HG03378 (cell line): Measurements from ENCODE around the gene RAD51B.
A peak's percentile ranks its signal among the peaks of the same experiment; 100 is the strongest.

Experiments used
- ATAC-seq: cut with Tn5 transposase; IDR thresholded peaks from one replicate; pipeline ENCODE4 v1.9.1; 2021; ENCODE audit warnings: mild to moderate bottlenecking, moderate library complexity; ENCODE audit not compliant: unreplicated experiment

RAD51B gene

DNA sequence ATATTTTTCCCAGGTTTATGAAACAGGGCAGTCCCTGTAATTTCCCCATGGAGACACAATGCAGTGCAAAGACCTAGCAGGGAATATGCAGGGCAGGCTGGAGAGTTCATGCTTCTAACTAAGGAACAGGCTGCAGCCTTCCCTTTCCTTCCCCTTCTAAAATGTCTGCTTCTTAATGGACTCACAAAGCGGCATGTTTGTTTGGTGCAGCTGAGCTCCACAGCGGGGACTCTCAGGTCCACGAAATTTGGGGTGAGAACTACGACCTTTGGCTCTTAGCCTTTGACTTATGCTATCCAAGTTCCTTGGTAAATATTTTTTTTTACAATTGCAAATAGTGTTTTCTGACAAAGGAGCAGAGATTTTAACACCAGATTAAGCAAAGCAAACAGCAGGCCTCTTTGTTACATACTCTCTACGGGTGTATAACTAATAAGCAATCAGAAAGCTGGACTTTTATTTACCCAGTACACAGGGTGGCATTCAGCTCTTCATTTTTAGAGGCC, 649.7 kb downstream of the RAD51B start:
- ATAC-seq: no peak

DNA sequence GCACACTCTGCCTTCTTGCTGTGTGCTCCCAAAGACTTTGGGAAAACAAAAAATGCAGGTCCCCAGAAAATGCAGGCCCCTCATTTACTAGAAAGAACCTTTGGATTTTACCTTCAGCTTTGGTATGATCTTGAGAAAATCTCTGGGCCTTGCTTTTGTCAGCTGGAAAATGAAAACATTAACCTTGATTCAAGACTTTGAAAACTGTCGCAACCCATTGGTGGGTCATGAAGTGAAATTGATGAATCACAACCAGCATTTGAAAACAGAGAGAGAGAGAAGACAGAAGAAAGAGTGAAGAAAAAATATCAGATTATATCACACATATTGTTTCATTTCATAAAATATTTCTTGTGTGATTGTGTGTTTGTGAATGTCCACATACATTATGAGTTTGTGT, 650.8 kb downstream of the RAD51B start:
- ATAC-seq: no peak

DNA sequence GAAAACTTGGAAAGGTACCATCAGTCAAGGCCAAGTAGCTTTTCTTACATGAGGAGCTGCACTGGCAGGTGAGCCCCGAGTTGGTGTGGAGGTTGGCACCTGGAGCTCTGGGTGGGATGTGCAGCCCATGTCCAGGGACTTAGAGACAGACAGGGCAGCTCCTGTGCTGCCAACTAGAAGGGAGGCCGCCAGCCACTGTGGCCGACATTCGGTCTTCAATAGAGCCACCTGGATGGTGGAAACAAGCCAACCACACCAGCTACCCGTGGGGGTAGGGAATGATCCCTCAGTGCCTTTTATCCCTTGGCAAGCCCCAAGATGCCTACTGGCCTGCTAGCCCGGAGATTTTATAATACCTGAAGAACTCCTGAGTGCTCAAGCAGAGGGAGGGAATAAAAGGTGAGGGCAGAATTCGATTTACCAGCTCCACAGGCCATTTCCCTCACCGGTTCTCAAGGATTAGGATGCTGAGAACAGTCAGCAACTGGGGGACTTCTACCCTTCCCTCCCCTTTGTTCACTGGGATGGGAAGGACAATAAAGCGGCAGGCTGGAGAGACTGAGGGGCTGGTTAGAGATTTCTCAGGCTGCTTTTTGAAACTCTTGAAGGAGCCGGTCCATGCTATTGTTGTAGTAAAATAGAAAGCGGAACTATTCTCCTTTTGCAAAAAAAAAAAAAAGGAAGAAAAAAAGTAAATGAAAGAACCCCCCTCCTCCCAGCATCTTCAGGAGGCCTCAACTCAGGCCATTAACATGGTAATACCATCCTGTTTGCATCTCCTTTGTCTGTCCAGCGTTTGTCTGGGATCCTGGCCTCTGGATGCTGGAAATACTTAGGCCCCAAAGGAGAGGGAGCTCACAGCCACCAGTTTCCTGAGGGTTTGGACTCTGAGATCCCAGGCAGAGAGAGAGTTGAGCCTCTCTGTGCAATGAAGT, 651.7 kb downstream of the RAD51B start:
- ATAC-seq: no peak

DNA sequence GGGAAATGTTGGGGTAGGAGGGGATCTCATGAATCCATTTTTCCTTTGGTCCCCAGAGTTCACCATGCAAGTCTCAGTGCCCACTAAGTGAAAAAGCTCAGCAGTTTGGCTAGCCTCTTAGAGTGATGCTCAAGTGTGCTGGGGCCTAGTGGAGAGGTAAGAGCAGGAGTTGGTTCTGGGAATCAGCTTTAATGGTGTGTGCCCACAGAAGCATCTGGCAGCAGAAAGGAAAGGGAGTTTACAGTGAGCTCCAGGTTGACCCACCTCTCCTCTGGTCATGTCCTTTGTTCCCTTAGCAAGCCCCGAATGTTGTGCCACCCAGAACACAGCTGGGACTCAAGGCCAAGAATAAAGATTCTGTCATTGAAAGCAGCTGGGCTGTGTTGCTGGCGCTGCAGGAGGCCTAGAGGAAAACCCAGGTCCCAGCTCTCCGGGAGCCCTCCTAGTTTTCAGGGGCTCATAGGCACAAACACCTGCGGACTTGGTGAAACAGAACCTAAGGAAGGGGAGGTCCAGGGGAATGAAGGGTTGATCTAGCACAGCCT, 652.5 kb downstream of the RAD51B start:
- ATAC-seq: no peak

DNA sequence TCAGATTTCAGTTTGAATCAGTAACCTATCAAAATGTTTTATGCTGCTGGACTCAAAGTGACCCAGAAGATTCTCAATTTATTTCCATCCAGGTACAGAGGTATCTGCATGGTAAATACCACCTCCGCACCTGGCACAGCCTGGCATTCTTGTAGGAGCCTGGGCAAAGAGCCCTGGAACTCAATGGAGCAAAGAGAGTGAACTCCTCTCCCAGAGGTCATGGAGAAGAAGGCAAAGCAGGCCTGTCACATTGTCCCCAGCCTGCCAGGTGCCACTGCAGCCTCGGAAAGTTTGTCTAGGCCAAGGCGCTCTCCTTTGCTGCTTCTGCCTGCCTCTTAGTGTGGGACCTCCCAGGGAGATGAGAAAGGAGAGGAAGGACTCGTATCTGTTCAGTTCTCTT, 653.5 kb downstream of the RAD51B start:
- no peak for ATAC-seq

DNA sequence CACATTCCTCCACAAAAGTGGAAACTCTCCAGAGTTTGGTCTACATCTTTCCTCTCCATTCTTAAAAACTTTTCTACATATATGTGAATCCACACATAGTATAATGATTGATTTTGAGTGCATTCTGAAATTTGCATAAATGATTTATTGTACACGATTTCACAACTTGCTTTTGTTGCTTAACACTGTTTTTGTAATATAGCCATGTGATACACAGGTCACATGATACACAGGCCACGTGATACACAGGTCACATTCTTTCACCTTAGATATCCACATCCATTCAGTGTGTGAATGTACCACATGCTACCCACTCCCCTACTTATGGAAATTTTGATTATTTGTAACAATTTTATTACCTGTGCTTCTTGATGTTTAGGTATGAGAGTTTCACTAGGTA, 654.2 kb downstream of the RAD51B start:
- ATAC-seq: no peak

- ATAC-seq: no peak
These were observed 655.2 kb downstream of the RAD51B start for GRCh38 chr14:68474741-68475140.

GRCh38 chr14:68475802-68476201, 656.2 kb downstream of the RAD51B start:
- no peak for ATAC-seq

DNA sequence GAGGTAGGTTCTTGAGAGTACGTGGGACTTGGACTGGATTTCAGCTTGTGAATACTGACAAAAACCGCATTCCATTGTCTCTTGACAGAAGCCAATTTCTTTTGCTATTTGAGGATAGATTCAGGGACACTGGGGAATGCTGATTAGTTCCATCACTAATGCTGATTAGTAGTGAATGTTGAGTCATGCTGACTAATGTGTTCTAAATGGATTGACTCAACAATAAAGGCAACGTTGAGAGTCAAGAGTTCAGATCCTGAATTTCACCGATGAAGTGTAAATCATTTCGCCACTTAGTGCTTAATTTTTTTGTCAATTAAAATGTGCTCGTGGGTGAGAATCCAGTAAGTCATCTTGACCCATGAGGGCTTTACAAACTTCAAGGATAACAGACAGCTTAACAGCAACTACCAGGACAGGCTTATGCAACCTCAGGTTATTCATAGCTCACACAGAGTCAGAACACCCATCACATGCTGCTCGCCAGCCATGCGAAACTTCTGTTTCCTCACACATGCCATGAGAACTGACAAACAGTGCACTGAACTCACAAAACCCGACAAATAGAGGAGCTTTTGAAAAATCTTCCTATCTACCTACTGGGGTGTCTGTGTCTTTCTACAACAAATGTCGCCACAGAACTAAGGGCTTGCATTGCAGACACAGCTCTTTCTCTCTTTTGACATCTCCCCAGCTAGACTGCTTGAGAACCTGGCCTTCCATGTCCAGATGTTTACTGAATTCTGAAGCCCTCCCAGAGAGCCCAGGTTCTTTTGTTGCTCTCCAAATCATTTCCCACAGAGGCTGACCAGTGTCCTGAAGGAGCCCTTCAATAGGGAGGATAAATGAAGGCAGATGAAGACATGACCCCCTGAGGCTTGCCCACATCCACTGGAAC, 656.9 kb downstream of the RAD51B start:
- ATAC-seq: peak; percentile 81

- no peak for ATAC-seq
These were observed 657.5 kb downstream of the RAD51B start for GRCh38 chr14:68477110-68477455.

DNA sequence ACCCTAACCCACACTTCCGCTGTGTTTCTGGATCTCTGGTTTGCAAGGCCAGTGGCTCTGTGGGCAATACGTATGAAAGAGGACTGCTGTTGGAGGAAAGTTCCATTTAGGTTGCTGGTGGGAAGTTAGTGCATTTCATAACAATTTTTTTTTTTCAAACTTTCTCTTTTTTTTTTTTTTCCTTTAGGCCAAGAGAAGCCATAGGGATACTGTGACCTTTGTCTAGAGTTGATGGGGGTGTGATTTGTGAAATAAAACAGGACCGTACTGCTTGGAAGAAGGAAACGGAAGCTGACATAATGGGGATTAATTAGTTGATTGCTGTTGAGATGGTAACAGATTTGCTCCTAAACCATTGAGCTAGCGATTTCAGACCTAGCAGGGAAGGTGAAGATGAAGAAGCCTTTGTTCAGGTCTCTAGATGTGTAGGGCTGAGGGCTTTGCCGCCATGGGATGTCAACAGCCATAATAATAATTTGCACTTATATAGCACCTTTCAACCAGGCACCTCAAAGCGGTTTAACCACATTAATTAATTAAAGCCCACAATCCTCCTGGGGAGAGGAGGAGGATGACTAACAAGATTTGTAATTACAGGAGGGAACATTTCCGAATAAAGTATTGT, 658.0 kb downstream of the RAD51B start:
- ATAC-seq: no peak

- ATAC-seq: no peak
These were observed 659.7 kb downstream of the RAD51B start for GRCh38 chr14:68479247-68479646.

DNA sequence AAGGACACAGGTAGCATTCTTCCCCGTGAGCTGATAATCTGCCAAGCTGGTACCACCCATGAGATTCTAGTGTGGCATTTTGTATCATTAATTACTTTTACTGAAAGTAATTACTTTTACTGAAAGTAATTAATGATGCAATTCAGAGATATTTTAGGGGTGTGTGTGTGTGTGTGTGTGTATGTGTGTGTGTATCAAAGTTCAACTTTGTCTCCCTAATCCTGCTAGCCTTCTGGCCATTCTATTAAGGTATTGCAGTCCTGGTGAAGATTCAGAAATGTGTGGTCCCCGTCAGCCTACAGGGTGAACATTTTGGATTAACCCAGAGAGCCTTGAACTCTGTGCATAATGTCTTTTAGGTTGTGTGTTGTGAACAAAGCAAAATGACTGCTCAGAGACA, 662.4 kb downstream of the RAD51B start:
- ATAC-seq: no peak

- ATAC-seq: no peak
These were observed 663.3 kb downstream of the RAD51B start for GRCh38 chr14:68482772-68483395.

DNA sequence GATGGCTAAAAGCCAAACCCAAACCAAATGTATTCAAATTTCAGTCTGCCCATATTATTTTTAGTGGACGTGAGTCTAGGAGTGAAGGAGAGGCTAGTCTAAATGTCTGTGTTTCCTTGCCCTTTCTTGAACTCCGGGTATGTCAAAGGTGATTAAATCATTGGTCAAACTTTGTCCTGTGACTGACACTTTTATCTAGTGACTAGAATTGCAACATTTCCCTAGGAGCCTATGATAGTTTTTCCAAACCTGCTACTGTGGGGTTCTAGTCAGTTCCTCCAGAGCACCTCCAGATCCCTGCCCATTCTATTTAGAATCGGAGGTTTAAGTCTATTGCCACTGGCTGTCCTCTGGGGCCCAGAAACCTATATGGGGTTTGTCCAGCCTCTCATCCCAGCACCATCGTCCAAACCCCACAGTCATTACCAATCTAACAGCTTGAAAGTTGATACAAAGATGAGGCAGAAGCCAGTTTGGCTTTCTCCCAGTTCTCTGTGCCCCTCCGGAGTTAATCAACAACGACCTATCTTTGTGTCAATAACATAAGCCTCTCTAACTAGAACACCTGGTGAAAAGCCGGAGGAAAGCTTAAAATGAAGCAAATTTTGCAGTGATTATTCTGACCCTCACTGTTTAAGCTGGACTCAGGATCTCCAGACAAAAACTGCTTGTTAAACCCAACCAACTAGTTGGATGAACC, 666.6 kb downstream of the RAD51B start:
- no peak for ATAC-seq

- no peak for ATAC-seq
These were observed 667.2 kb downstream of the RAD51B start for GRCh38 chr14:68486809-68487208.

GRCh38 chr14:68487805-68488590, 668.4 kb downstream of the RAD51B start:
- ATAC-seq: no peak

DNA sequence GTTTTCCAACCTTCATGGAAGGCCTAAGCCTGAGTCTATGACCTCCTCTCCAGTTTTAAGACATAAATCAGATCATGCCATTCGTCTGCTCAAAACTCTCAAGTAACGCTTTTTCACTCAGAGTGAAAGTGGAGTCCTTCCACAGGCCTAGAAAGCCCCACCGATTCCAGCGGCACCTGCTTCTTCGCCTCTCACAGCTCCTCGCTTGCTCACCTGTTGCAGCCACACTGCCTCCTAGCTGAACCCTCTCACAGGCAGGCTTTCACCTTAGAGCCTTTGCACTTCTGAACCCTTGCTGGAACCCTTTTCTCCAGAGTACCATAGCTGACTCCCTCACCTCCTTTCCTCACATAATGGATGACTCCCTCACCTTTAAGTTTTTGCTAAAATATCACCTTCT, 672.2 kb downstream of the RAD51B start:
- no peak for ATAC-seq
